CD14-positive monocyte (primary cell): Measurements from ENCODE around the gene ST3GAL3. TPM values are rescaled to one million over a fixed set of nuclear protein-coding genes. Genes with fewer than 3 reads are reported as not detected.

ENCODE experiments used
- DNase-seq, 3 donors: peaks; one replicate each; pipeline ENCODE4 v3.0.0-alpha.2; 2011 to 2022
- H2AFZ ChIP-seq: 2 replicates; pipeline ENCODE4 v1.6.0; 2012; ENCODE audit warnings: mild to moderate bottlenecking, low read depth, low read length, inconsistent platforms; ENCODE audit not compliant: insufficient read depth, poor library complexity, severe bottlenecking
- H3K27ac ChIP-seq, 2 donors: 1 replicate in 1 of 2; 2 replicates in 1 of 2; pipeline ENCODE4 v1.5.1; 2012 to 2013; ENCODE audit warnings: low read length in 2 of 2, control low read depth in 1 of 2, inconsistent platforms in 1 of 2, low read depth in 1 of 2, mild to moderate bottlenecking in 1 of 2
- H3K27me3 ChIP-seq, 2 donors: one replicate each; pipeline versions ENCODE4 v1.6.0 to v1.6.1; 2011 to 2013; ENCODE audit warnings: low read length in 2 of 2; ENCODE audit not compliant: control insufficient read depth in 2 of 2, insufficient read depth in 2 of 2
- H3K36me3 ChIP-seq, 2 donors: replicated peaks in 1 of 2; 1 replicate in 1 of 2; 2 replicates in 1 of 2; pipeline versions ENCODE4 v1.5.1 to v1.6.1; 2012 to 2013; ENCODE audit warnings: low read length in 2 of 2, control low read depth in 1 of 2, inconsistent platforms in 1 of 2, mild to moderate bottlenecking in 1 of 2; ENCODE audit not compliant: insufficient read depth in 2 of 2, control insufficient read depth in 1 of 2
- H3K4me1 ChIP-seq, 2 donors: 1 replicate in 1 of 2; 2 replicates in 1 of 2; pipeline versions ENCODE4 v1.5.1 to v1.6.1; 2012 to 2013; ENCODE audit warnings: low read length in 2 of 2, control low read depth in 1 of 2, inconsistent platforms in 1 of 2, mild to moderate bottlenecking in 1 of 2, moderate library complexity in 1 of 2; ENCODE audit not compliant: insufficient read depth in 2 of 2, control insufficient read depth in 1 of 2
- H3K4me2 ChIP-seq: replicated peaks from 2 replicates; pipeline ENCODE3; 2012; ENCODE audit warnings: low read length, moderate library complexity, mild to moderate bottlenecking; ENCODE audit not compliant: poor library complexity, severe bottlenecking; ENCODE audit errors: extremely low read depth
- H3K4me3 ChIP-seq, 3 experiments: fragments of 200-600 bp in 1 of 3; sonication (generic) in 1 of 3; replicated peaks in 1 of 3; 1 replicate in 2 of 3; 2 replicates in 1 of 3; pipeline ENCODE4 v1.5.1; 2011 to 2013; ENCODE audit warnings: low read length in 3 of 3, mild to moderate bottlenecking in 3 of 3, control low read depth in 2 of 3, low read depth in 2 of 3, inconsistent platforms in 1 of 3, moderate library complexity in 1 of 3
- H3K79me2 ChIP-seq: 2 replicates; pipeline ENCODE4 v1.6.0; 2012; ENCODE audit warnings: mild to moderate bottlenecking, control low read depth, inconsistent platforms, low read length, moderate library complexity; ENCODE audit not compliant: insufficient read depth
- H3K9ac ChIP-seq: 2 replicates; pipeline ENCODE4 v1.6.0; 2017; ENCODE audit warnings: low read length, mild to moderate bottlenecking; ENCODE audit not compliant: insufficient read depth, poor library complexity, severe bottlenecking
- H3K9me3 ChIP-seq, 2 donors: replicated peaks in 1 of 2; 1 replicate in 1 of 2; 2 replicates in 1 of 2; pipeline versions ENCODE4 v1.5.1 to v1.6.1; 2012 to 2013; ENCODE audit warnings: low read length in 2 of 2, control low read depth in 1 of 2; ENCODE audit not compliant: control insufficient read depth in 1 of 2, insufficient read depth in 1 of 2
- H4K20me1 ChIP-seq: 2 replicates; pipeline ENCODE4 v1.6.0; 2012; ENCODE audit warnings: mild to moderate bottlenecking, low read length, control low read depth, moderate library complexity; ENCODE audit not compliant: insufficient read depth
- H3K27ac Mint-ChIP-seq, 7 donors: one replicate each; pipeline ENCODE4 v1.8.0; 2020; ENCODE audit warnings: mild to moderate bottlenecking in 7 of 7, mixed read lengths in 7 of 7, moderate library complexity in 6 of 7, inconsistent platforms in 2 of 7
- H3K27me3 Mint-ChIP-seq, 3 donors: one replicate each; pipeline ENCODE4 v1.8.0; 2021 to 2022; ENCODE audit warnings: low read depth in 3 of 3, mild to moderate bottlenecking in 3 of 3, mixed read lengths in 3 of 3, moderate library complexity in 3 of 3, inconsistent platforms in 1 of 3
- H3K36me3 Mint-ChIP-seq, 2 donors: one replicate each; pipeline ENCODE4 v1.8.0; 2020; ENCODE audit warnings: mixed read lengths in 2 of 2, inconsistent platforms in 1 of 2, mild to moderate bottlenecking in 1 of 2
- H3K4me1 Mint-ChIP-seq: one replicate; pipeline ENCODE4 v1.8.0; 2020; ENCODE audit warnings: mild to moderate bottlenecking, mixed read lengths
- H3K4me3 Mint-ChIP-seq, 2 donors: one replicate each; pipeline ENCODE4 v1.8.0; 2020; ENCODE audit warnings: mild to moderate bottlenecking in 2 of 2, mixed read lengths in 2 of 2, moderate library complexity in 1 of 2
- H3K9me3 Mint-ChIP-seq, 7 donors: one replicate each; pipeline ENCODE4 v1.8.0; 2020 to 2022; ENCODE audit warnings: mixed read lengths in 7 of 7, mild to moderate bottlenecking in 6 of 7, moderate library complexity in 6 of 7, inconsistent platforms in 2 of 7
- CTCF ChIP-seq: fragments of 200-600 bp; IDR thresholded peaks from one replicate; pipeline ENCODE4 v1.8.0; 2022; ENCODE audit warnings: antibody characterized with exemption, mild to moderate bottlenecking
- WGBS: methylation state at CpG from one replicate; pipeline ENCODE4 v1.1.5; 2013; ENCODE audit warnings: missing lambda C conversion rate; ENCODE audit not compliant: insufficient coverage; 5-methylcytosine and 5-hydroxymethylcytosine counted together
- intact Hi-C, 2 donors: fragments of 100-400 bp; cut with micrococcal nuclease; formaldehyde crosslinking; loops; one replicate each; pipeline versions ENCODE4 v1.15.0 to v1.15.1; 2023
- polyA plus RNA-seq, 3 donors: library from polyadenylated mRNA; depleted of rRNA in 1 of 3; unstranded in 2 of 3; stranded (reverse) in 1 of 3; fragments of 300-500 nt in 2 of 3; fragments of >200 nt in 1 of 3; fragmentation: Illumina TruSeq in 2 of 3; gene quantifications; 1 replicate in 2 of 3; 2 replicates in 1 of 3; pipeline ENCODE4 v1.2.3, GENCODE V29; 2012 to 2021

Gene ST3GAL3
- polyA plus RNA-seq, 3 donors, result 1.6 to 4.5 (median 2.1) TPM

DNA sequence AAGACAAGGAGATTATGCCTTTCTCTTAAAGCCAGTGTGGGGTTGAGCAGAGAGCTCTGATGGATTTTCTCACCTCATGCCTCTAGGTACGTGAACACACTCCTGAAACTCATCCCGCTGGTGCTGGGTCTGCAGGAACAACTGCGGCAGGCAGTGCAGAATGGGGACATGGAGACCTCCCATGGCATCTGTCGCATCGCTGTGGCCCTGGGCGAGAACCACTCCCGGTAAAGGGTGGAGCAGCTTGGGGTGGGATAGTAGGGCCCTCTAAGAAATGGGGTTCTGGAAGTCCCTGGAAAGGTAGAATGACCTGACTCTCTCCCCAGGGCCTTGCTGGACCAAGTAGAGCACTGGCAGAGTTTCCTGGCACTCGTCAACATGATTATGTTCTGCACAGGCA, 248.9 kb downstream of the ST3GAL3 start:
- peaks cover 4% of the 10 kb centered on the region for H4K20me1 ChIP-seq
- no peak overlapping the region for H3K9ac ChIP-seq
- Mint-ChIP-seq H3K4me3 (no peak overlapping the region), H3K9me3 (peaks cover 0 to under 1% (median 0%) of the 10 kb centered on the region in 7 donors), H3K4me1 (no peaks in the 10 kb centered on the region), H3K27ac (peak overlapping the region in 1 of 7 donors; percentile 2), H3K27me3 (no peaks in the 10 kb centered on the region), H3K36me3 (peaks cover 34 to 57% of the 10 kb centered on the region in 2 donors)
- no peaks in the 10 kb centered on the region for H3K79me2 ChIP-seq
- no peaks in the 10 kb centered on the region for H3K27me3 ChIP-seq
- no peaks in the 10 kb centered on the region for H3K4me1 ChIP-seq
- peaks cover 44 to 63% of the 10 kb centered on the region in 2 donors for H3K36me3 ChIP-seq
- H2AFZ ChIP-seq, result no peak overlapping the region
- 98% methylated on average over 6 of the region's 8 CpGs for WGBS
- no peak for TF ChIP-seq CTCF
- H3K4me3 ChIP-seq, result no peak overlapping the region
- DNase-seq, result no peak
- no peak overlapping the region for H3K27ac ChIP-seq
- intact Hi-C loops, result no loop called here
- H3K9me3 ChIP-seq, result no peaks in the 10 kb centered on the region
- no peak overlapping the region for H3K4me2 ChIP-seq

- no peak overlapping the region for H3K4me2 ChIP-seq
- no peak for TF ChIP-seq CTCF
- no peaks in the 10 kb centered on the region for H3K4me1 ChIP-seq
- no peaks in the 10 kb centered on the region for H3K4me1 Mint-ChIP-seq
- no peak overlapping the region for H3K27ac Mint-ChIP-seq
- H3K27me3 ChIP-seq, result no peaks in the 10 kb centered on the region
- no peak overlapping the region for H3K9ac ChIP-seq
- peaks cover 52 to 76% of the 10 kb centered on the region in 2 donors for H3K36me3 ChIP-seq
- H2AFZ ChIP-seq, result no peak overlapping the region
- WGBS, result 94% methylated on average over 7 of the region's 7 CpGs
- no peak overlapping the region for H3K27ac ChIP-seq
- no peaks in the 10 kb centered on the region for H3K27me3 Mint-ChIP-seq
- no peak overlapping the region for H3K4me3 Mint-ChIP-seq
- H4K20me1 ChIP-seq, result peaks cover 4% of the 10 kb centered on the region
- H3K36me3 Mint-ChIP-seq, result peaks cover 43 to 67% of the 10 kb centered on the region in 2 donors
- H3K4me3 ChIP-seq, result no peak overlapping the region
- intact Hi-C loops, result no loop called here
- H3K79me2 ChIP-seq, result no peaks in the 10 kb centered on the region
- H3K9me3 ChIP-seq, result no peaks in the 10 kb centered on the region
- peaks cover 0 to 2% (median 0%) of the 10 kb centered on the region in 7 donors for H3K9me3 Mint-ChIP-seq
- no peak for DNase-seq
Observed at GRCh38 chr1:43957407-43958040, 250.2 kb downstream of the ST3GAL3 start.
